Upper lobe of right lung (tissue), 1 donor: ENCODE results near the gene MFSD2B. TPM values are rescaled to one million over a fixed set of nuclear protein-coding genes. Genes with fewer than 3 reads are reported as not detected.
A peak's percentile ranks its signal among the peaks of the same experiment; 100 is the strongest.

Experiments used
- ATAC-seq: fragments of 200-7000 bp; cut with Tn5 transposase; one replicate; pipeline ENCODE4 v1.9.1; 2020; ENCODE audit warnings: mild to moderate bottlenecking, moderate library complexity
- DNase-seq: peaks from one replicate; pipeline ENCODE4 v3.0.0-alpha.2; 2020
- H3K27ac ChIP-seq: fragments of 200-600 bp; one replicate; pipeline ENCODE4 v1.8.0; 2022
- H3K27me3 ChIP-seq: fragments of 200-600 bp; one replicate; pipeline ENCODE4 v1.8.0; 2022; ENCODE audit warnings: mild to moderate bottlenecking
- H3K36me3 ChIP-seq: fragments of 200-600 bp; one replicate; pipeline ENCODE4 v1.8.0; 2022
- H3K4me1 ChIP-seq: fragments of 200-600 bp; one replicate; pipeline ENCODE4 v1.8.0; 2022
- H3K4me3 ChIP-seq: fragments of 200-600 bp; one replicate; pipeline ENCODE4 v1.8.0; 2022; ENCODE audit warnings: mild to moderate bottlenecking
- H3K9me3 ChIP-seq: fragments of 200-600 bp; one replicate; pipeline ENCODE4 v1.8.0; 2022
- intact Hi-C: fragments of 100-400 bp; cut with DNase I; formaldehyde crosslinking; loops from one replicate; pipeline ENCODE4 v1.11.0; 2022
- total RNA-seq: library from RNA; stranded (reverse); fragmentation: NEBNext Ultra II Directional; extraction: Animal tissue kit (Norgen Biotek cat#: 25700); gene quantifications from one replicate; pipeline ENCODE4 v1.2.1, GENCODE V29; 2021
- TF ChIP-seq, protein P1 (sequence below): fragments of 200-600 bp; IDR thresholded peaks from one replicate; pipeline ENCODE4 v1.8.0; 2022; ENCODE audit warnings: antibody characterized with exemption
- donor health status: DM: no; HTN: yes; CAD: no; lungs with severe emphysema.

Gene MFSD2B
- total RNA-seq, 1 donor from 2014 or later: 0.35 TPM

DNA sequence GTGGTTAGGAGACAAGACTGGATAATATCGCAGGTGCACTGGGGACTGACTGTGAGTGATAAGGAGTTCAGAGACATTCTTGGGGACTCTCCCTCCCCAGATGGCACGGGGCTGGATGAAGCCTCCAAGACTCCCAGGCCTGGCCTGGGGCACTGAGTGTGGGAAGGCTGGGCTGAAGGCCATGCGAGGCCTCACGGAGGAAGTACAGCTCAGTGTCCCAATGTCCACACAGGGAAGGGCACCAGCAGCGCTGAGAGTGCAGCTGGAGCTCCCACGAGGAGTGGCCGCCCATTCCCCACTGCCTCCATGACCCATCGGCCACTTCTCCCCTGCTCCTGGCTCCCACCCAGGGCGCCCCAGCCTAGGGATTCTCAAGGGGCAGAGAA lies 6.5 kb downstream of the MFSD2B start:
- intact Hi-C loops: no loop called here
- H3K27ac ChIP-seq: no peak overlapping the region
- ATAC-seq: peak; percentile 19
- no peaks in the 10 kb centered on the region for H3K36me3 ChIP-seq
- H3K4me1 ChIP-seq: no peaks in the 10 kb centered on the region
- no peak overlapping the region for H3K4me3 ChIP-seq
- H3K9me3 ChIP-seq: no peaks in the 10 kb centered on the region
- H3K27me3 ChIP-seq: peaks cover under 1% of the 10 kb centered on the region
- no peak for DNase-seq
- TF ChIP-seq, protein P1, sequence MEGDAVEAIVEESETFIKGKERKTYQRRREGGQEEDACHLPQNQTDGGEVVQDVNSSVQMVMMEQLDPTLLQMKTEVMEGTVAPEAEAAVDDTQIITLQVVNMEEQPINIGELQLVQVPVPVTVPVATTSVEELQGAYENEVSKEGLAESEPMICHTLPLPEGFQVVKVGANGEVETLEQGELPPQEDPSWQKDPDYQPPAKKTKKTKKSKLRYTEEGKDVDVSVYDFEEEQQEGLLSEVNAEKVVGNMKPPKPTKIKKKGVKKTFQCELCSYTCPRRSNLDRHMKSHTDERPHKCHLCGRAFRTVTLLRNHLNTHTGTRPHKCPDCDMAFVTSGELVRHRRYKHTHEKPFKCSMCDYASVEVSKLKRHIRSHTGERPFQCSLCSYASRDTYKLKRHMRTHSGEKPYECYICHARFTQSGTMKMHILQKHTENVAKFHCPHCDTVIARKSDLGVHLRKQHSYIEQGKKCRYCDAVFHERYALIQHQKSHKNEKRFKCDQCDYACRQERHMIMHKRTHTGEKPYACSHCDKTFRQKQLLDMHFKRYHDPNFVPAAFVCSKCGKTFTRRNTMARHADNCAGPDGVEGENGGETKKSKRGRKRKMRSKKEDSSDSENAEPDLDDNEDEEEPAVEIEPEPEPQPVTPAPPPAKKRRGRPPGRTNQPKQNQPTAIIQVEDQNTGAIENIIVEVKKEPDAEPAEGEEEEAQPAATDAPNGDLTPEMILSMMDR: no peak

DNA sequence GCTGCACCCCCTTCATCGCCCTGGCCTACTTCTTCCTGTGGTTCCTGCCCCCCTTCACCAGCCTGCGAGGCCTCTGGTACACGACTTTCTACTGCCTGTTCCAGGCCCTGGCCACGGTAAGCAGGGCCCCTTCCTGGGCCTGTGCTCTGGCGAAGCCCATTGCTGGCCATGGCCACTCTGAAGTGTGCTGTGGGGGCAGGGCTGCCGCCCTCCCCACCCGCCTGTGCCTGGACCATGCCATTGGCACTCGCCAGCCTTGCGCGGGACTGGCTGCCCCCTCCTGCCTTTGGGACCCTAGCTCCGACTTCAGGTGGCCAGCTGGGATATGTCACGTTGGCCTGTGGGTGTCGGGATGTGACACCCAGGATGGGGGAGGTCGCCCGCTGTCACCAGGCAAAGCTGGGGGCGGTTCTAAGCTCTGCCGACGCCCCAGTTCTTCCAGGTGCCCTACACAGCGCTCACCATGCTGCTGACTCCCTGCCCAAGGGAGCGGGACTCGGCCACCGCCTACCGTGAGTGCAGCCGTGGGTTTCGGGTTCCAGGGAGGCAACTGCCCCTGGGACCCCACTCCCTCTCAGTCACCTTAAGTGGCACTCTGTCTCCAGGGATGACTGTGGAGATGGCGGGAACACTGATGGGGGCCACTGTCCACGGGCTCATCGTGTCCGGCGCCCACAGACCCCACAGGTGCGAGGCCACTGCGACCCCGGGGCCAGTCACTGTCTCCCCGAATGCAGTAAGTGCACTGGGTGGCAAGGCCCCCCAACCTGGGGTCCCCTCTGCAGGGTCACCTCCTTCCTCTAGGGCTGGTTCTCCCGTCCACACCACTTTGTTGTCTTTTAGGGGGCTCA lies 7.2 kb downstream of the MFSD2B start:
- H3K4me1 ChIP-seq: no peaks in the 10 kb centered on the region
- H3K9me3 ChIP-seq: no peaks in the 10 kb centered on the region
- H3K27ac ChIP-seq: no peak overlapping the region
- ATAC-seq (no peak), DNase-seq (no peak)
- TF ChIP-seq, protein P1: no peak
- no peaks in the 10 kb centered on the region for H3K36me3 ChIP-seq
- intact Hi-C loops: no loop called here
- no peaks in the 10 kb centered on the region for H3K27me3 ChIP-seq
- no peak overlapping the region for H3K4me3 ChIP-seq

DNA sequence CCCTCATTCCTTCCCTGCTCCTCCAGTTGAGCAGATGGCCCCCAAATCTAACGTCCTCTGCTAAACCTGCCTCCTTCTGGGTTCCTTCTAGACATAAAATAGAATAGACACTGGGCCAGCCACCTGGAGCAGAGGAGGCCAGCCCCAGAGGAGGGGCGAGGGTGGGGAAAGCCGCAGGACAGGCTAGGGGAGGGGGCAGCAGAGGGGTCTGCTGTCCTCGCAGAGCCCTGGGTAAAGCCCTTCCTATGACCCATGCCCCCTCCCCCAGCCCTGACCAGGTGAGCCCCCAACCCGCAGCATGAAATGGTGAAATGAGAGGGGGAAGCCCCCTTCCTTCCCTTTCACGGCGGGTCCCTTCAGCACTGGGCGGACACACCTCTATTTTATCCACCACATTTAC lies 7.8 kb downstream of the MFSD2B start:
- no peak for DNase-seq
- no peak overlapping the region for H3K4me3 ChIP-seq
- H3K36me3 ChIP-seq: no peaks in the 10 kb centered on the region
- ATAC-seq: no peak
- intact Hi-C loops: no loop called here
- TF ChIP-seq, protein P1: no peak
- H3K27ac ChIP-seq: no peak overlapping the region
- H3K27me3 ChIP-seq: no peaks in the 10 kb centered on the region
- H3K9me3 ChIP-seq: no peaks in the 10 kb centered on the region
- no peaks in the 10 kb centered on the region for H3K4me1 ChIP-seq

DNA sequence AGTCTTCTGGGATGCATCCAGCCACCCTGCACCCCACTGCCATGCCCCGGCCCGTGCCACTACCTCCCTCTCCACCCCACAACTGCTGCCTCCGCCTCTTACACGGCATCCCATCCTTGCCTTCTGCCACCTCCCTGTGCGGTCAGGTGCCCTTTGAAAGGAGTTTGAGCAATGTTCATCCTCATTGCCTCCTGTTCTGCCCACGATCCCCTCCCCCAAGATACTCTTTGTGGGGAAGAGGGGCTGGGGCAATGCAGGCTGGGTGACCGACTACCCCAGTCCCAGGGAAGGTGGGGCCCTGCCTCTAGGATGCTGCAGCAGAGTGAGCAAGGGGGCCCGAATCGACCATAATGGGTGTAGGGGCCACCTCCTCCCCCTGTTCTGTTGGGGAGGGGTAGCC lies 8.4 kb downstream of the MFSD2B start:
- H3K4me1 ChIP-seq: no peaks in the 10 kb centered on the region
- H3K4me3 ChIP-seq: no peak overlapping the region
- no peaks in the 10 kb centered on the region for H3K27me3 ChIP-seq
- no peaks in the 10 kb centered on the region for H3K36me3 ChIP-seq
- DNase-seq (no peak), ATAC-seq (no peak)
- no peak overlapping the region for H3K27ac ChIP-seq
- intact Hi-C loops: no loop called here
- H3K9me3 ChIP-seq: no peaks in the 10 kb centered on the region
- TF ChIP-seq, protein P1: no peak

DNA sequence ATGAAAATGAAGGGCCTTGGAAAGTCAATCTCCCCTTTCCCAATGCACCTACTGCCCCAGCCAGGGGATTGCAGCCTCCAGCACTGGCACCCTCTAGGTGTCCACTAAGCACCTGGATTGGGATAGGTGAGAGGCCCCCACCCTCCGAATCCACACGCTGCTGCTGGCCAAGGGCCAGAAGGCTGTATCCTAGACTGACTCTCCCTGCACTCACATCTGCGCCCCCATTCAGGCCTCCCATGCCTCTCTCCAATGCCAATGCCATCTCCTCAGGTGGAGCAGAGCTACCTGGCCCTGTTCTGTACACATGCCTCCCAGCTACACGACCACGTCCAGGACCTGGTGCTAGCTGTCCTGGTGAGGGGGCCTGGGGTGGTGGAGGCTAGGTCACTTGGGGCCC lies 9.8 kb downstream of the MFSD2B start:
- Histone ChIP-seq H3K27me3 (no peaks in the 10 kb centered on the region), H3K4me3 (no peak overlapping the region), H3K27ac (no peak overlapping the region), H3K4me1 (no peaks in the 10 kb centered on the region), H3K9me3 (no peaks in the 10 kb centered on the region), H3K36me3 (no peaks in the 10 kb centered on the region)
- TF ChIP-seq, protein P1: no peak
- no peak for DNase-seq
- intact Hi-C loops: no loop called here
- ATAC-seq: no peak
